NOMO-1 treated with DMSO at 0.1 percent for 48 hours (cell line): Measurements from ENCODE around the gene CENPU.
"Not testable (repeated sequence)": the region's sequence is repeated elsewhere in the genome, so short reads cannot be mapped to it uniquely, and the experiment has no call there.

Experiments used
- DNase-seq: peaks from one replicate; lab custom pipeline; 2025; ENCODE audit not compliant: unreplicated experiment; lab: John Stamatoyannopoulos, UW

The CENPU gene

DNA sequence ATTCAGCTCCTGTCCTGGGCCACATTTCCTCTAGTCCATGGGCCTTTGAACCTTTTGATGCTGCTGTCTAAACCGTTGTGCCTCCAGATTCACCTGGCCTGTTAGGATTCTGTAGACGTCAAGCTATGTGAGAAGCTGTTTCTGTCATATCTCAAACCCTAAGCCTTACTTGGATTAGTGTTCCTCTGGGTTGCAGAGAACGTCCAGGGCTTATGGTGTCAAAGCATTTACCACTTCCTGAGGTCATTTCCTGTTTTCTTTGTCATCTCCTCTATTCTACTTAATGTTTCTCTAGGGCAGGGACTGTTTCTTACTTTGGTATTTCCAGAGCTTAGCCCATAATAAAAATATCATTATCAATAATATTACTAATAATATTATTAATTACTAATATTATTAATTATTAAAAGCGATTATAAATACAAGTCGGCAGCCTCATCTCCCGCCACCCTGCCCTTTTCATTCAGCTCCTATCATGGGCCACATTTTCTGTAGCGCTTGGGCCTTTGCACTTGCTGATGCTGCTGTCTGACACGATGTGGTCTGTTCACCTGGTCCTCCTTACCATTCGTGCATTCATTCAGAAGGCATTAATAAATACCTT, 65.3 kb downstream of the CENPU start:
- DNase-seq: peak; percentile 82

DNA sequence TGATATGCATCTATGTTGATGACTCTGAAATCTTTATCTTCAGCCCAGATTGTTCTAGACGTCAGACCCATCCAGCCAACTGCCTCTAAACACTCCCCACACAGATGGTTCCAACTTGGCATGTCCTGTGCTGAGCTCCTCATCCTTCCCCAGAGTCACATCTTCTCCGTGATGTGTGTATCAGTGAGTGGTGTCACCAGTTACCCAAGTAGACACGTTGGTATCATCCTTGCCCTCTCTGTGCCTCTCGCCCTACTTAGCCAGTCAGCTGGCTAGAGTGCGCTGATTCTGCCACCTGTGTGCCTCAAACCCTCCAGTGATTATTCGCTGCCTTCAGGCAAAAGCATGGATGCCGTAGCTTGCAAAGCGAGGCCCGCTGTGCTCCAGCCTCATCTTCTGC, 65.8 kb downstream of the CENPU start:
- no peak for DNase-seq

DNA sequence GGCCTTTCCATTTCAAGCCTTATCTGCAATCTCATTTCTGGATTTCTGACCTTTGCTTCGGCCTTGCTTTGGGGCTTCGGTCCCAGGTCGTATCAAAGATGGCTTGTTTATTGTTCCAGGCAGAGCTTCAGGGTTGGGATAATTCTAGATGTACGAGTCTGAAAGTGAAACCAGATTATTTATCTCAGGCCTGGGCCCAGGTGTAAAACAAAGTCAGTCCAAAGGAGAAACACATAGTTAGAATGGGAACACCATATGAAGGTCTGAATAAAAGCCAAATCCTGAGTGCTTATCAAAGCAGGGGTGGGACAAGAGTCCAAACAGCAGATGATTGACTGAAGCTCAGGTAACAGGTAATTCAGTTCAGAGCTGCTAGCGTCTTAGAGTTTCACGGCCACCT, 67.2 kb downstream of the CENPU start:
- DNase-seq: no peak

DNA sequence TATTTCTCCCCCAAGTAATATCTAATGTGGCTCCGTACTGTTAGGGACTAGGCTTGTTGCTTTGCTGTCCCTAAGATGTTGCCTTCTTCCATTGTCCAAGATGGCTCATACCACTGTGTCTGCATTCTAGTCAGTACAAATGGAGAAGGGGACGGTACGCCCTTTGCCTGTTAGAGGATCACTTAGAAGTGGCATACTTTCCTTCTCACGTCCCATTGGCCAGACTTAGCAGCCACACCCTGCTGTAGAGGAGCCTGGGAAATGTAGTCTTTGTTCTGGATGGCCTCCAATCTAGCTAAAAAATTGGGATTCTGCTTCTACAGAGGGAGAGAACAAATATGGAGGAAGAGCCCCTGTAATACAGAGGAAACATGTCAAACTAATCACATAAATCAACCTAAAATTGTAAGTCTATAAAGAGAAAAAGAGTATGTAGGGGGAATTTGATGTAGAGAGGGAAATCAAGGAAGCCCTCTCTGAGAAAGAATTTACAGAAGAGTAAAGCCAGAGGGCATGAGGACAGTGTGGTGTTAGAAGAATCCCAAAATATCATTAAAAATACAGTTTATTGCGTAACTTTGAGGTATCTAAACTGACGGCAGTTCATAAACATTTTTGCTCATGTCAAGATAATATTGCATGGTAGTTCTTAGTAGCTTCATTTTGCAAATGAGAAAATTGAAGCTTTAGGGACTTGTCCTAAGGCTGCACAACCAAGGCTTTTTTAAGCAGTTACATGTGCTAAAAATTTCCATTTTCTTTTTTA, 69.3 kb downstream of the CENPU start:
- peak; percentile 30 for DNase-seq

DNA sequence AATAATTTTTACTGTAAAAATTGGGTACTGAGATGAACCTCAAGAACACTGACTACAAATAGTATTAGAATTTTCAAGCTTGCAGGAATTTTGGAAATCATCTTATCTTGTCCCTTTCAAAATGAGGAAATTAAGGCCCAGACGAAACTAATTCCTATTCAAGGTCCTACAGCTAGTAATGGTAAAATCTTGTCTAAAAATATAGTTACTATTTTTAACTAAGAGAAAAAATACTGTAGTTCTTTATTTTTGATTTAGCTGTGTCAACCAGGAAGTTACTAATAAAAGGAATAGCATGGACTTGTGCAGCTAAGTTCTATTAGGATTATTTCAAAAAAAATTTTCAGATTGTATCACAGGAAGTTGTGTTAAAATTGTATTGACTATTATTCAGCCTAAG, 71.7 kb downstream of the CENPU start:
- DNase-seq: peak; percentile 25

DNA sequence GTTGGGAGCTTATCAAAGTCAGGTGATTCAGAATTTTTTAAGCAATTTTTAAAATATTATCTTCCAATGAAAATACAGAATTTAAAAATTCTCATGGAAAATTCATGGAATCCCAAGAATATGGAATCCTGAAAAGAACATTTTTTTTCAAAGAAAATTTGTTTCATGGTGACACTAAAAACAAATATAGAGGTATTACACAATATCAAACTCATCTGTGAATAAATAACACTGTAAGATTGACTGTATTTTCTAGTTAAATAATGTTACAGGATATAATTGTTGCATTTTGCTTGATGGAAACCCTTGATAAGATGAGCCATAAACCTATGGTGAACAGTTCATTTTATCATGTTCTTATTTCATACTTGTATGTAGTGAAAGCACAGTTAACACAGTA, 72.9 kb downstream of the CENPU start:
- no peak for DNase-seq

DNA sequence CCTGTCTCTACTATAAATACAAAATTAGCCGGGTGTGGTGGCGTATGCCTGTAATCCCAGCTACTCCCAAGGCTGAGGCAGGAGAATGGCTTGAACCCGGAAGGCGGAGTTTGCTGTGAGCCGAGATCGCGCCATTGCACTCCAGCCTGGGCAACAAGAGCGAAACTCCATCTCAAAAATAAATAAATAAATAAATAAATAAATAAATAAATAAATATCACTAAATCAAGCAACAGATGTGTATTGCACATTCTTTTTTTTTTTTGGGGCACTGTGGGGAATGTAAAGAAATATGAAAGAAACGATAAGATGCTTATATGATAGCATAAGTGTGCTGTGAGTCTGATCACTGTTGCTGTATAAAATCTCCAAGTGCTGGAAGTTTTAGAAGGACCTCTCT, 76.1 kb downstream of the CENPU start:
- not testable (repeated sequence) for DNase-seq

DNA sequence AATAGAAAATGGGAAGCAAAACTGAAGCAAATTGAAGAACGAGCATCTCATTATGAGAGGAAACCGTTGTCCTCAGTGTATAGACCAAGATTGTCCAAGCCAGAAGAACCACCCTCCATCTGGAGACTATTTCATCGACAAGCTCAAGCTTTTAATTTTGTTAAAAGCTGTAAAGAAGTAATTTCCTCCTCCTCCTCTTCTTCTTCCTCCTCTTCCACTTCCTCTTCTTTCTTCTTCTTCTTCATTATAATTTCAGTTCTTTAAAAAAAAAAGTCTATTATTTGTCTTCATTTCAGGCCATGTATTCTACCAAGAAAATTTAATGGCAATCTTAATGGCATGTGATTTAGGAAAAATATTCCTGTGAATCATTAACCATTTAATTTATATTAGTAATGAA, 76.8 kb downstream of the CENPU start:
- DNase-seq: peak; percentile 17

DNA sequence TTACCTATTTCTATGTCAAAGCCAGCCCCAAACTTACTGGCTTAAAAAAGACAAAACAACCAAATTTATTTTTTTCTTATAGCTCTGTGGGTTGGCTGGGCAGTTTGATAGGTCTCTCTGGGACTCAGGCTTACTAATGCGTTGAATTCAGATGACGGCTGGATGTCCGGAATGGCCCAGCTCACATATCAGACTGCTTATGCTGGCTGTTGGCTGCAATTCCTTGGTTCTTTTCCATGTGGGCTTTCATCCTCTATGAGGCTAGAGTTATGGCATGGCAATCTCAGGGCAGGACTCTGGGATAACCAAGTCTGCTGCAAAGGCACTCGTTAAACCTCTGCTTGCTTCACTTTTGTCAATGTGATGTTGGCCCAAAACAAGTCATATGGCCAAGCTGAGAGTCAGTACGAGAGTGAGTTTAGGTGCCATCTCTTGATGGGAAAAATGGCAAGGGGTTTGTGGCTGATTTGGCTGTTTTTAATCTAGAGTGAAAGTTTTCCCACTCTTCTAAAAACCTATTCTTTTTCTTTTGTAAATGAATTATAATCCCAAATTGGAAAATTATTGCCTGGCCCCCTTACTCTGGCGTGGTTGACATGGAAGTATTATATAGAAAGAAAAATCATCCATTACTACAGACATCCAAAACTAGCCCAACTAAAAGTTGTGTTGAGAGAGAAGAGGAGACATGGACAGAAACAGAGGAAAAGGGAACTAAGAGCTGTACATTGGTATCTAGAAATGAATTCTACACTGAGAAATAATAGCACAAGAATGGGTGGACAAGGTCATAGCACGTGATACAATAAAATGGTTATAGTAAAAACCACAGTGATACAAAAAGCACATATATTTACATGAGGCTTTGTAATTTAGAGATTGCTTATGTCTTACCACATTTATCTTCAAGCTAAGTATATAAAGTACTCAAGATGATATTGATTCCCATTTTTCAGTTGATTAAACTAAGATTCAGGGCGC, 77.7 kb downstream of the CENPU start:
- DNase-seq: no peak

DNA sequence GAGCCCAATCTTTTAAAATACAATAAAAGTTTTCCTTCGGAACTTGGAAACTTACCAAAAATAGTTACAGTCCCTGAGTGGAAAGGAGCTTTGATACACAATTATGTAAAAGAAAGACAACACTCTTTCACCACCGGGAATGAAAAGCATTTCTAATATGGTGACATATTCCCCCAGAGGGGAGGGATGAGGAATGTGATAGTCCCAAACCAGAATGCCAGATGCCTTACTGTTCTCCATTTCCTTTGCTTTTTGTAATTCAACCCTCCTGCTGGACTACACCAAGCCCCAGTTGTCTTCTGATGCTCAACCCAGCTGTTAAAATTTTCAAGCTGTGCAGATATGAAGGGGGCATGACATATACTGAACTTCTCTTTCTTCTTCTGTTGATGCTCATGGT, 80.2 kb downstream of the CENPU start:
- no peak for DNase-seq

DNA sequence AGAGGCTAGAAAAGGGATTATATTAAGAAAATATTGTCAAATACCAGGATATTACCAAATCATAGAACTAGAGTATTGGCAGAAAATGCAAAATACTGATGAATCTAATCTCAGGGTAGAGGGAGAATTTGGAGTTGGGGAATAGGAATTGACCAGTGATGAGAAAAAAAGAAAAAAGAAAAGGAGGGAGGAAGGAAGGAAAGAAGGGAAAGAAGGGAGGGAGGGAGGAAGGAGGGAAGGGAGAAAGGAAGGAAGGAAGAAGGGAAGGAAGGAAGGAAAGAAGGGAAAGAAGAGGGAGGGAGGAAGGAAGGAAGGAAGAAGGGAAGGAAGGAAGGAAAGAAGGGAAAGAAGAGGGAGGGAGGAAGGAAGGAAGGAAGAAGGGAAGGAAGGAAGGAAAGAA, 81.2 kb downstream of the CENPU start:
- not testable (repeated sequence) for DNase-seq

DNA sequence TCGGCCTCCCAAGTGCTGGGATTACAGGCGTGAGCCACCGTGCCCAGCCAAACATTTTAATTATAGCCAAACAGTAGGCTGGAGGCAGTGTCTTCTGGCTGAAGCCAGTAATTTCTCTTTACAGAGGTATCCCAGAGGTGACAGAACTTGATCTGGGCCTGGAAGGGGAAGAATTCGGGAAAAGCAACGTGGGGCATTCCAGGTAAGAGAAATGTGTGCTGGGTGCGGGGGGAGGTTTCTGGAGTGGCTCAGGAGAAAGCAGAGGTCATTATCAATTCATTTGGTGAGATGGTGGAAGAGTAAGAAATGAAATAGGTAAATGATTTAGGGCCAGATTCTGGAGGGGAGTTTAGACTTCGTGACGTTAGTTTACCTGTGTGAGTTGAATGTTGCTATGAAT, 82.0 kb downstream of the CENPU start:
- no peak for DNase-seq

DNA sequence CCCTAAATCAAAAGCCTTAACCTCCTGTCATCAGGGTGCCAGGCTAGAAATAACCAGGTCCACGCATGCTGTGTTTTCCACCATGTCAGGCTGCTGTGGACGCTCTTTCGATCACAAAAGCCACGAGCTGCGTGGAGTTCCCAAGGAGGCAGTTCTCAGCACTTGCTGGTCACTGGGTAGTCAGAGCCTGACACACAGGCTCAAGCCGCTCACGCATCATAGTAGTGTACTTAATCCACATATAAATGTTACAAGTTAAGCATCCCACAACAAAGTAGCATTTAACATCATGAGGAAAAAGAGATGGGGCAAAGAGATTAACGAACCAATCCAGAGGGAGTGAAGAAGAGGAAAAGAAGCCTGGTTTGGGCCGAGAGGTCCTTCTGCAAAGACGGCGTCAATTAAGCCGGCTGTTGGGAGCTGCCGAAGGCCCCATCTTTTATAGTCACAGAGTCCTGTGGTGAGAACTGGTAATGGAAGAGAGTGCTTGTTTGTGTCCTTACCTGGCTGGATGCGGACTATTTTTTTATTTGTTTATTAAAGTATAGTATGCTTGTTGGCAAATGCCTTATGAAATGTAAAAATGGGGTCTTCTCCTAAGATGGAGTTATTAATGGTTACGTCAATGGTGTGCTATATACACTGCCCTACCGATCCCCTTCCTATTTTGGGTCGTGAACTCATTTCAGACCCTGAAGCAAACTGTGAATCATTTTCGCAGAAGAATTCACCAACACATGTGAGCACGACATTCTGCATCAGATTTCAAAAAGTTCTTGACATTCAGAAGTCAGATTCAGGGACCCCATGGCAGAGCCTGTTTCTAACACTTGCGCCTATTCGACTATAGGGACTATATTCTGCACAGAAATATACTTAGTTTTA, 83.7 kb downstream of the CENPU start:
- DNase-seq: peak; percentile 39

DNA sequence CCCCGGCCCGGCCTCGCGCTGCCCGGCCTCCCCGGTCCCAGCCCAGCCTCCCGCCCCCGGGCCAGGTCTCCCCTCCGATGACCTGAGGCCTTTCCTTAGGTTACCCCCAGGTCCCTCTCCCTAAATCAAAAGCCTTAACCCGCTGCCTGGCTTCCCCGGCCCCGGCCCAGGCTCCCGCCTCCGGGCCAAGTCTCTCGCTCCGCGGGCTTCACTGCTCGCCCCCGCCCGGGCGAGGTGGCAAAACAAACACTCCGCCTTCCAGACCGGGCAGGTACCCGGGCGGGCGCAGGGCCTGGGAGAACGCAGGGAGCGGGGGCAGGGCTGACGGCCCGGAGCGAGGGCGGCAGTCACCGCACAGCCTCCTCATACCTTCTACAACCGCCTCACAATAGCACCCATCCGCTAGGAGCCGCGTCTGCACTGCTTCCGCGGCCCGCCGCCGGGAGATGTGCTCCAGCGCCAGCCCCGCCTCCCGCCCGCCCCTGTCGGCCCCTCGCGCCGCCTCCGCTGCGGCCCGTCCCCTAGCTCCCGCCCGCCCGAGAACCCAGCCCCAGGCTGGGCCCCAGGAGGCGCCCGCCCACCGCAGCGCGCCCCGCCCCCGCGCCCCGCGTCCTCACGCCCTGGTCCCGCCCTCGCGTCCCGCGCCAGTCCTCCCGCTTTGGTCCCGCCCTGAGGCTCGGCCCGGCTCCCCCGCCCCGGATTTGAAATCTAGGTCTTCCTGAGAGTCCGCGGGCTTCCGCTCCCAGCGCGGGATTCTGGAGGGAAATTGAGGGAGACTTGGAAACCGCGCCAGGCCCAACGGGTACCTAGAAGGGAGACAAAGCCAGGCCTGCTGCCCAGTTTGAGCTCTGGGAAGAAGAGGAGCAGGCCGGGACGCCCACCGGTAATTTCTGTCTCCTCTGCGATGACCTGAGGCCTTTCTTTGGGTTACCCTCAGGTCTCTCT, 84.6 kb downstream of the CENPU start, which contains the start of the genes CASP3 and PRIMPOL:
Gene CASP3 (minus strand): TSS at position 422 of the 945 bp plus-strand sequence. CDS start 10,994 bp downstream, outside the sequence.
Gene PRIMPOL (plus strand): TSS at position 713 of the 945 bp plus-strand sequence. CDS start 7,403 bp downstream, outside the sequence.
- DNase-seq: peak; percentile 98

DNA sequence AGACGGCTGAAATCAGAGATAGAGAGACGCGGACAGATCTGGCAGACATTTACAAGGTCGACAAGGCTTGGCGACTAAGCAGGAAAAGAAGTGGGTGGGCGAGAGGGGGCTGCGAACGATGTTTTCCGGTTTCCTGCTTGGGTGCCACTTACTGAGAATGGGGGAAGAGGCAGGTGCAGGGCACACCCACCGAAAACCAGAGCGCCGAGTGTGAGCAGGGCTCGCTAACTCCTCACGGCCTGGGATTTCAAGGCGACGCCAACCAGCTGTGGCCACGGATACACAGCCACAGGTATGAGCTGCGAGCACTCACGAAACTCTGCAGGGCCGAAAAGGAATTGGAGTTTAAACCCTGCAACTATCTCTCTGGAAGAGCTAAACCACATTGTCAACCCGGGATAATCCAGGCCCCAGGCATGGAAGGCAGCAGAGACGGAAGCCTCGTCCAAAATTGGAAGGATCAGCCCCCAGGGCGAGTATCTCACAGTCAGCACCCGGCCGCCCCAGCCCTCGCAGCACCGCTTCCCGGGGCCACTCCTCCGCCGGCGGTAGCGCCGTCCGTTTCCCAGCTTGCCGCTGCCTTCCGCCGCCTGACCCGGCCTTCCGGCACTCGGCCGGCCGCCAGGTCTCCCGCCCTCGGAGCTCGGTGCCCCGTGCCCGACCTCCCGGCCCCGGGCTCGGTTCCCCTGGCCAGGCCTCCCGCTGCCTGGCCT, 85.4 kb downstream of the CENPU start:
- DNase-seq: peak; percentile 40

DNA sequence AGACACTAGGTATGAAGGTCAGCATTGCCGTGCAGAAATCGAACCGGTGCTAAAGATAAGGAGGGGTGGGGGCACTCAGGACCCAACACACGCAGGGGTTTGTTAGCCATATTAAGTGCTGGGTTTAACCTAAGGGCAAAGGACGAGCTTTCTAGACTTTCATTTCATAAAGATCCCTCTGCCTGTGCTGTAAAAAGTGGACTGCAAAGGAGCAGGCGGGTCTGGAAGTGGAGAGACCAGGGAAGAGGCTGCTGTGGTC, 85.9 kb downstream of the CENPU start:
- no peak for DNase-seq

DNA sequence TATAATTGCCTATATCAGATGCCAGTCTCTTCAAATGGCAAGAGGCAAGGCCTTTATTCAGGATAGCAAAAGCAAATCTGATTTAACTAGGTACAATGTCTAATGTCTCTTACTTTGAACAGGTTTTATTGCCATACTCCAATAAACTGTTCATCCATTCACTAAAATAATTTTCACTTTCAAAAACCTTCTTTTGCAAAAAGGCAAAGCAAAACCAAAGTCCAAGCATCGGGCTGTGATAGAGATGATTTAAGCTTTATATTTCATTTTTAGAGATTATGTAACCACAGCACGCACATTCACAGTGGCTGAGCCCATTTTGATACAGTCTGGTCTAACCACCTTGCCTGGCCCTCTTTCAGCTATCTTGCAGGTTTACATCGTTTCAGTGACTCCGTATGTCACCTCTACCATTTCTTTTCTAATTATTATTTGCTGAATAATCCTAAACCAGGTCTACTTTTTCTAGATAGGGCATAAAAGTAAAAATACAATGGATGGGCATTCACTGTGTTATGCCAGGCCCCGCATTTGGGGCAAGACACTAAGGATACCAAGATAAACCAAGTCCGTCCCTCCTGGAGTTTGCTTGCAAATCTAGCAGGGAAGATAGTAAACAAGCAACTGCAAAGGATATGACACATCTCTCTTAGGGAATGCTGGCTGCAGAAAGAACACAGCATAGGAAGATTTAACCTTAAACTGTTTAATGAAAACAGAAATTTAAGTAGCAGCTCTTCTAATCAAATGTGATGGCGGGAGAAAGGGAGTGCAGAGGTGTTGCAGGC, 86.4 kb downstream of the CENPU start:
- no peak for DNase-seq
